ENCODE results near the gene BTBD7. TPM values are rescaled to one million over a fixed set of nuclear protein-coding genes. Genes with fewer than 3 reads are reported as not detected.

Gene BTBD7
- total RNA-seq, 1 experiment from 2014 or later, result 30.8 TPM

GRCh38 chr14:93271111-93271510 is 61.7 kb downstream of the BTBD7 start:
- DNase-seq (ENCODE audit: low read depth, low spot score) (no peak), ATAC-seq (no peak)
- TF ChIP-seq TCF7L2 (IDR thresholded peaks at IDR 0.05; ENCODE audit: borderline replicate concordance, extremely low read depth, insufficient read depth, insufficient read length) (no peak), ZFX (IDR thresholded peaks at IDR 0.05) (no peak), ZNF274 (IDR thresholded peaks at IDR 0.05; ENCODE audit: low read depth, low read length) (no peak), CEBPB (IDR thresholded peaks at IDR 0.05; ENCODE audit: low read depth) (no peak), CTCF (IDR thresholded peaks at IDR 0.05 in 2 of 3, conservative IDR thresholded peaks at IDR 0.05 in 1 of 3; ENCODE audit: borderline replicate concordance in 1 of 3, insufficient read depth in 1 of 3, low read depth in 2 of 3, low read length in 2 of 3) (no peak), CBX3 (IDR thresholded peaks at IDR 0.05; ENCODE audit: low read depth) (no peak), ATF3 (IDR thresholded peaks at IDR 0.05) (no peak), SP1 (IDR thresholded peaks at IDR 0.05; ENCODE audit: low read depth) (no peak)
- TF ChIP-seq, protein P1, sequence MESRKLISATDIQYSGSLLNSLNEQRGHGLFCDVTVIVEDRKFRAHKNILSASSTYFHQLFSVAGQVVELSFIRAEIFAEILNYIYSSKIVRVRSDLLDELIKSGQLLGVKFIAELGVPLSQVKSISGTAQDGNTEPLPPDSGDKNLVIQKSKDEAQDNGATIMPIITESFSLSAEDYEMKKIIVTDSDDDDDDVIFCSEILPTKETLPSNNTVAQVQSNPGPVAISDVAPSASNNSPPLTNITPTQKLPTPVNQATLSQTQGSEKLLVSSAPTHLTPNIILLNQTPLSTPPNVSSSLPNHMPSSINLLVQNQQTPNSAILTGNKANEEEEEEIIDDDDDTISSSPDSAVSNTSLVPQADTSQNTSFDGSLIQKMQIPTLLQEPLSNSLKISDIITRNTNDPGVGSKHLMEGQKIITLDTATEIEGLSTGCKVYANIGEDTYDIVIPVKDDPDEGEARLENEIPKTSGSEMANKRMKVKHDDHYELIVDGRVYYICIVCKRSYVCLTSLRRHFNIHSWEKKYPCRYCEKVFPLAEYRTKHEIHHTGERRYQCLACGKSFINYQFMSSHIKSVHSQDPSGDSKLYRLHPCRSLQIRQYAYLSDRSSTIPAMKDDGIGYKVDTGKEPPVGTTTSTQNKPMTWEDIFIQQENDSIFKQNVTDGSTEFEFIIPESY (IDR thresholded peaks at IDR 0.05; ENCODE audit: extremely low read depth, insufficient replicate concordance, low read length), result no peak
- no peak overlapping the region for H3K4me2 ChIP-seq (ENCODE audit: low read length)
- no peaks in the 10 kb centered on the region for H3K36me3 ChIP-seq (ENCODE audit: control insufficient read depth in 1 of 2, insufficient read depth in 2 of 2, low read length in 2 of 2)
- H4K20me1 ChIP-seq (ENCODE audit: insufficient read depth), result no peaks in the 10 kb centered on the region
- H3K79me2 ChIP-seq (ENCODE audit: insufficient read depth, low read length), result peaks cover 9% of the 10 kb centered on the region; the same call in 1 of the 2 replicates
- POLR2A ChIA-PET, result no interaction called here
- H3K9me3 ChIP-seq (ENCODE audit: control insufficient read depth in 1 of 2, insufficient read depth in 1 of 2, low read depth in 1 of 2, low read length in 2 of 2), result no peaks in the 10 kb centered on the region
- BruUV-seq (replicated peaks), result no TSS peak
- no peak overlapping the region for H3K9ac ChIP-seq (ENCODE audit: low read length)
- H3K27me3 ChIP-seq (ENCODE audit: insufficient read depth, low read length), result no peaks in the 10 kb centered on the region
- no peak overlapping the region for H2AFZ ChIP-seq (ENCODE audit: low read depth, low read length, poor library complexity, severe bottlenecking)
- H3K4me1 ChIP-seq (ENCODE audit: control insufficient read depth in 1 of 2, insufficient read depth in 2 of 2, low read length in 2 of 2), result peaks cover 0 to 8% of the 10 kb centered on the region in 2 experiments; a peak in 1 of 4 replicates
- H3K4me3 ChIP-seq (replicated peaks in 1 of 2; ENCODE audit: low read depth in 1 of 2, low read length in 2 of 2), result no peak overlapping the region
- H3K9me2 ChIP-seq (ENCODE audit: insufficient read depth), result no peaks in the 10 kb centered on the region
- RAD21 ChIA-PET (ENCODE audit: low non-redundant PET in 1 of 2, low total read pairs in 2 of 2, uncharacterized antibody in 2 of 2, unreplicated experiment in 2 of 2), result no interaction called here
- H3K27ac ChIP-seq (ENCODE audit: low read depth, low read length), result no peak overlapping the region
- CTCF ChIA-PET, result no interaction called here
- intact Hi-C loops (cut with micrococcal nuclease), result no loop called here
